NCI-H1417 treated with DMSO at 0.1 percent for 48 hours (cell line): ENCODE data around the gene SPATA19.

ENCODE experiments used
- DNase-seq: peaks from one replicate; lab custom pipeline; 2025; lab: John Stamatoyannopoulos, UW

Gene SPATA19

GRCh38 chr11:133818302-133818701 is 27.0 kb downstream of the SPATA19 start:
- no peak for DNase-seq

- DNase-seq, result no peak
Observed at GRCh38 chr11:133817449-133817848, 27.9 kb downstream of the SPATA19 start.

- no peak for DNase-seq
Observed at GRCh38 chr11:133816146-133816870, 29.0 kb downstream of the SPATA19 start.

- no peak for DNase-seq
Observed at GRCh38 chr11:133815636-133816035, 29.7 kb downstream of the SPATA19 start.

- no peak for DNase-seq
Observed at GRCh38 chr11:133814588-133815100, 30.7 kb downstream of the SPATA19 start.

GRCh38 chr11:133811850-133812685 is 33.2 kb downstream of the SPATA19 start:
- DNase-seq, result no peak

- DNase-seq, result no peak
Observed at GRCh38 chr11:133810766-133811165, 34.5 kb downstream of the SPATA19 start.

GRCh38 chr11:133809569-133810491 is 35.5 kb downstream of the SPATA19 start:
- no peak for DNase-seq

GRCh38 chr11:133808393-133809140 is 36.7 kb downstream of the SPATA19 start:
- no peak for DNase-seq

- DNase-seq, result no peak
Observed at GRCh38 chr11:133803026-133803425, 42.3 kb downstream of the SPATA19 start.

- no peak for DNase-seq
Observed at GRCh38 chr11:133801356-133801755, 44.0 kb downstream of the SPATA19 start.

GRCh38 chr11:133800666-133801065 is 44.6 kb downstream of the SPATA19 start:
- no peak for DNase-seq

- no peak for DNase-seq
Observed at GRCh38 chr11:133797554-133797953, 47.8 kb downstream of the SPATA19 start.

GRCh38 chr11:133796043-133796795 is 49.1 kb downstream of the SPATA19 start:
- no peak for DNase-seq

- DNase-seq, result no peak
Observed at GRCh38 chr11:133795088-133795487, 50.2 kb downstream of the SPATA19 start.

GRCh38 chr11:133794205-133794604 is 51.1 kb downstream of the SPATA19 start:
- DNase-seq, result no peak

- no peak for DNase-seq
Observed at GRCh38 chr11:133793271-133794035, 51.9 kb downstream of the SPATA19 start.

GRCh38 chr11:133790995-133791394 is 54.3 kb downstream of the SPATA19 start:
- no peak for DNase-seq
